Measurements from ENCODE around the gene TOB1.
A peak's percentile ranks its signal among the peaks of the same experiment; 100 is the strongest.

TOB1 gene

GRCh38 chr17:50866261-50866949 lies at the start of gene TOB1:
Gene TOB1, minus strand, starts transcription at chr17:50866354. Its CDS starts 2,337 bp downstream, at chr17:50864017.
- DNase-seq, result peak; percentile 99

- no peak for DNase-seq
Observed at GRCh38 chr17:50914505-50915063, 48.4 kb upstream of the TOB1 start.

- DNase-seq, result no peak
Observed at GRCh38 chr17:50913120-50913519, 47.0 kb upstream of the TOB1 start.

GRCh38 chr17:50911890-50912289 lies 45.7 kb upstream of the TOB1 start:
- DNase-seq, result peak; percentile 35

- DNase-seq, result no peak
Observed at GRCh38 chr17:50911450-50911849, 45.3 kb upstream of the TOB1 start.

GRCh38 chr17:50909765-50910605 lies 43.8 kb upstream of the TOB1 start:
- peak; percentile 43 for DNase-seq

GRCh38 chr17:50908860-50909764 lies 43.0 kb upstream of the TOB1 start:
- peak; percentile 80 for DNase-seq

- no peak for DNase-seq
Observed at GRCh38 chr17:50908140-50908859, 42.1 kb upstream of the TOB1 start.

GRCh38 chr17:50906443-50906842 lies 40.3 kb upstream of the TOB1 start:
- no peak for DNase-seq

GRCh38 chr17:50905460-50905803 lies 39.3 kb upstream of the TOB1 start:
- DNase-seq, result peak; percentile 92

- DNase-seq, result peak; percentile 80
Observed at GRCh38 chr17:50904518-50905459, 38.6 kb upstream of the TOB1 start.

GRCh38 chr17:50903604-50904517 lies 37.7 kb upstream of the TOB1 start:
- no peak for DNase-seq

- DNase-seq, result peak; percentile 34
Observed at GRCh38 chr17:50902372-50903353, 36.5 kb upstream of the TOB1 start.

- no peak for DNase-seq
Observed at GRCh38 chr17:50900383-50900892, 34.3 kb upstream of the TOB1 start.

GRCh38 chr17:50899559-50900319 lies 33.6 kb upstream of the TOB1 start:
- no peak for DNase-seq

- DNase-seq, result no peak
Observed at GRCh38 chr17:50899005-50899460, 32.9 kb upstream of the TOB1 start.

- no peak for DNase-seq
Observed at GRCh38 chr17:50898369-50899004, 32.3 kb upstream of the TOB1 start.

All from NCI-H82 (cell line).